GM12891 (cell line): Measurements from ENCODE around the gene ZFAND3.
A peak's percentile ranks its signal among the peaks of the same experiment; 100 is the strongest.
"Not testable (repeated sequence)": the region's sequence is repeated elsewhere in the genome, so short reads cannot be mapped to it uniquely, and the experiment has no call there.

ENCODE experiments used
- DNase-seq: peaks from one replicate; pipeline ENCODE4 v3.0.0; 2011; ENCODE audit warnings: low spot score; ENCODE audit not compliant: insufficient read length
- FAIRE-seq: peaks from 2 replicates; lab custom pipeline; 2011; peaks lifted over from hg19 to GRCh38; lab: Jason Lieb, UNC
- PAX5 ChIP-seq: IDR thresholded peaks from 2 replicates; pipeline ENCODE4 v1.6.1; 2011; ENCODE audit warnings: low read length, moderate library complexity, mild to moderate bottlenecking; ENCODE audit not compliant: insufficient read depth, severe bottlenecking
- POLR2A ChIP-seq: IDR thresholded peaks from 2 replicates; pipeline ENCODE4 v1.6.1; 2011; ENCODE audit warnings: low read depth, low read length, control low read depth
- POLR2AphosphoS5 ChIP-seq: IDR thresholded peaks from 2 replicates; pipeline ENCODE4 v1.6.1; 2011; ENCODE audit warnings: low read depth, low read length, control low read depth
- POU2F2 ChIP-seq: IDR thresholded peaks from 2 replicates; pipeline ENCODE4 v1.6.1; 2011; ENCODE audit warnings: low read depth, mild to moderate bottlenecking, control low read depth, low read length, moderate library complexity
- SPI1 ChIP-seq: IDR thresholded peaks from 2 replicates; pipeline ENCODE4 v1.6.1; 2011; ENCODE audit warnings: low read depth, low read length, control low read depth
- TAF1 ChIP-seq: IDR thresholded peaks from 2 replicates; pipeline ENCODE4 v1.6.1; 2011; ENCODE audit warnings: low read depth, low read length, control low read depth

ZFAND3 gene

DNA sequence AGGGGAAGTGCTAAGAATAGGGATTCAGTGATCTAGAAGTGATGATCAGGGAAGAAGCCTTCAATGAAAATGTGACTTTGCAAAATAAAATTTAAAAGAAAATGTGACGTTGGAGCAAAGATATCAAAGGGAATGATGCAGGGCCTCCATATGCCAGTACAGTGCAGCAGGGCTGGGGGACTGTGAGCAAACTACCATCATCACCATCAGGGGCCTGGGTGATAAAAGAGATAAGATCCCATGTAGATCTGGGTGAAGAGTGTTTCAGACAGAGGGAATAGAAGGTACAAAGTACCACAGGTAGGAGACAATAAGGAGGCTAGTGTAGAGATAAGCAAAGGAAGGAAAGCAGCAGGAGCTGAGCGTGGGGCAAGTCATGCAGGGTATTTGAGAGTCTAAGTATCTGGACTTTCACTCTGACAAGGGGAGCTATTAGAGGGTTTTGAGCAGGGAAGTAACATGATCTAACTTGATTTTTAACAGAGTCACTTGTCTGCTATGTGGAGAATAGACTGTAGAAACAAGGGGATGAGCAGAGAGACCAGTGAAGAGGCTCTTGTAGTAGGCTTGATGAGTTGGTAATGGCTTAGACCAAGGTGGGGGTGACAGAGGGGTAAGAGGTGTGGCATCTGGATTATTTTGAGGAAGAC lies 295.6 kb downstream of the ZFAND3 start:
- DNase-seq (no peak), FAIRE-seq (no peak)
- TF ChIP-seq POLR2AphosphoS5 (no peak), SPI1 (no peak), PAX5 (no peak), POU2F2 (no peak), POLR2A (no peak), TAF1 (no peak)

DNA sequence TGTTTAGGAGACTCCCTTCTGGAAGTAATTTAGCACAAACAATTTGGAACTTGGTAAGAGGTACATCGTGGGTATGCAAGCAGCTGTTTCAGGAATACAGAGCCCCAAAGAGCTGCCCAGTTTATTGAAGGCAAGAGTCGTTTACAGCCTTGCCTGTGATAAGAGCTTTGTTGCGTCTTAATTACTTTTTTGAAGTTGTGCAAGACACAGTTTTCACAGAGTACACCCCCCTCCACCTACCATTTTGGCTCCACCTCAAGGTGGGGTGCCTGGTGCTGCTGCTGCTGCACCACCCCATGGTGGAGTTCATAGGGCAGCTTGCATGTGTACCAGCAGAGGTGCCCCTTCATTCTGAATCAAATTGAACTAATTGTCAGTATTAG lies 296.1 kb downstream of the ZFAND3 start:
- no peak for FAIRE-seq
- TF ChIP-seq SPI1 (no peak), POU2F2 (no peak), POLR2AphosphoS5 (no peak), PAX5 (no peak), POLR2A (no peak), TAF1 (no peak)
- no peak for DNase-seq

DNA sequence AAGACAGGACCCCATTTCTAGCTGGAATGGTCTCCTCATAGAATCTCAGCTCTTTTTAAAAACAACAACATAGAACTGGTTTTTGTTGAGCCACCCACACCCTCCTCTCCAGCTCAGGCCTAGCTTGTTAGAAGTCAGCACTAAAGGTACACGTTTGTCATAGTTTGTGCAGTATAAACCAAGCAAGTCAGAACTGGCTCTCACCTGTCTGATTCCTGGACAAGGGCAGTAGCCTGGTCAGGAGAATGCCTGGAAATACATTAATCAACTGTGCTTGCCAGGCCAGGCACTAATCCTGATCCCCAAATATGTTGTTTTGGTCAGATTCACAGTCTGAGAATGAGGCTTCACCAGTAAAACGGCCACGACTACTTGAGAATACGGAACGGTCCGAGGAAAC lies 296.7 kb downstream of the ZFAND3 start:
- DNase-seq, result no peak
- TF ChIP-seq SPI1, result no peak
- TF ChIP-seq TAF1, result no peak
- TF ChIP-seq POU2F2, result no peak
- TF ChIP-seq PAX5, result no peak
- TF ChIP-seq POLR2A, result no peak
- no peak for TF ChIP-seq POLR2AphosphoS5
- FAIRE-seq, result no peak

DNA sequence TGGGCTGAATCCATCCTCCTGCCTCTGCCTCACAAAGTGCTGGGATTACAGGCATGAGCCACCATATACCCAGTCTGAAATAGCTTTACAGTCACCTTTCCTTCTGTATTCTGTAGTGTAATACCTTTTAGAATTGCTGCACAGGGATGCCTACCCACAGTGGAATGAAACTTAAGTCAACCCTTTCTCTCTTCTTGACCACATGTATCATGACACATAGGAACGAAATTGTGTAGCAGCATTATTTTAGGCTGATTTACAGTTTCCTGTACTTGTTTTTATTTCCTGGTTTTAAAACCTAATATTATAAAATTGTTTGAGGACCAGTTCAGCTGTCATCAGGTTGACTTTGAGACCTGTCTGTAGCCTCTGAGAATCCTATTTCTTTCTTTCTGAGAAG lies 297.8 kb downstream of the ZFAND3 start:
- no peak for DNase-seq
- FAIRE-seq, result no peak
- TF ChIP-seq SPI1 (no peak), PAX5 (no peak), POU2F2 (no peak), POLR2A (no peak), POLR2AphosphoS5 (no peak), TAF1 (no peak)

DNA sequence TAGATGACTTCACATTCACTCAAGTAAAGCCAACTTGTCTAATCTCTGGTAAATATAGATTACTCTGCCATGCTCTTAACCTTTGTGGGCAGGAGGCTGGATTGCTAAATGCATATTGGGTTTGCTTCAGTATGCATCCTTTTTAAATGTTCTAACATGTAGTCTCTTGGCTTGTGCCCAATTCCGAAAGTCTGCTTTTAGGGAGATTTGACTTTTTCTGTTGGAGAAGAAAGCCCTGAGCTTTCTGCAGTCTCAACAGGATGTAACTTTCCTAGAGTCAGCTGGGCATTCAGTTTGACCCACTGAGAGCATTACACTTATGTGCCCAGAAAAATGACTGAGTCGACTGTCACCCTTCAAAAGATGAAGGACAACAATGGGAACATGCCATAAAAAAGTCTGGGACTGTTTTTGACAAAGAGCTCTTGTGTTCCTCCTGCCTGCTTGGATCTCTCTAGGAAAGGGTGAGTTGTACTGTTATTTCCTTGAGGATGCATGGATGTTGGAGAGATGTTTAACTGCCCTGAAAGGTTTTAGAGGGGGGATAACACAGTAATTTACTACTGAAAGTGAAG lies 299.4 kb downstream of the ZFAND3 start:
- TF ChIP-seq POLR2A (no peak), POU2F2 (no peak), TAF1 (no peak), PAX5 (no peak), POLR2AphosphoS5 (no peak), SPI1 (no peak)
- DNase-seq (no peak), FAIRE-seq (no peak)

DNA sequence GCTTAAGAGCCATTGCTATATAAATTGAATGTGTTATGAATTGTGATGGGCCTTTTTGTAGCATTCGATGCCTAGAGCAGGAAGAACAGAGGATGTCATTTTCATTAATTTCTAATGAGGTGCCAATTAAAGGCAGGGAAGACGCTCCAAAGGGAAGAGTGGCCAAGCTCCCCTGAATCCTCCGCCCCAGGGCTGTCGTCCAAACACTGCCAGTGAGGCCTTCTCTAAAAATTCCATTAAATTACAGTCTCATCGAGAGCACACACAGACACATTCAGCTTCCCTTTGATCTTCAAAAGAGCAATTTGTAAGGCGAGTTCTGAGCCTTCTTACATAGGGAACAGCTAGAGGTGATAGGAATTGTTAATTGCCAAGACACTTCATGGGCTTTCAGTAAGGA lies 300.0 kb downstream of the ZFAND3 start:
- FAIRE-seq (no peak), DNase-seq (no peak)
- TF ChIP-seq PAX5, result no peak
- TF ChIP-seq POLR2A, result no peak

DNA sequence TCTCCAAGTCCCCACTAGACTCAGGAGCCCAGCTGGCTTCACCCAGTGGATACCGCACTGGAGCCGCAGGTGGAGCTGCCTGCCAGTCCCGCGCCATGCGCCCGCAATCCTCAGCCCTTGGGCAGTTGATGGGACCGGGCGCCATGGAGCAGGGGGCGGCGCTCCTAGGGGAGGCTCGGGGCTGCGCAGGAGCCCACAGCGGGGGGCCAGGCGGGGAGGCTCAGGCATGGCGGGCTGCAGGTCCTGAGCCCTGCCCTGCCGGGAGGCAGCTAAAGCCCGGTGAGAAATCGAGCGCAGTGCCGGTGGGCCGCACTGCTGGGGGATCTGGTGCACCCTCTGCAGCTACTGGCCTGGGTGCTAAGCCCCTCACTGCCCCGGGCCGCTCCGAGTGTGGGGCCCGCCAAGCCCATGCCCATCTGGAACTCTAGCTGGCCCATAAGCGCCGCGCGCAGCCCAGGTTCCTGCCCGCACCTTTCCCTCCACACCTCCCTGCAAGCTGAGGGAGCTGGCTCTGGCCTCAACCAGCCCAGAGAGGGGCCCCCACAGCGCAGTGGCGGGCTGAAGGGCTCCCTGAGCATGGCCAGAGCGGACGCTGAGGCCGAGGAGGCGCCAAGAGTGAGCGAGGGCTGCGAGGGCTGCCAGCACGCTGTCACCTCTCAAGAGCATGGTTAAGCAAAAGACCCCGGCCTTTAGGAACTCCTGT lies 304.8 kb downstream of the ZFAND3 start:
- FAIRE-seq, DNase-seq: not testable (repeated sequence)

DNA sequence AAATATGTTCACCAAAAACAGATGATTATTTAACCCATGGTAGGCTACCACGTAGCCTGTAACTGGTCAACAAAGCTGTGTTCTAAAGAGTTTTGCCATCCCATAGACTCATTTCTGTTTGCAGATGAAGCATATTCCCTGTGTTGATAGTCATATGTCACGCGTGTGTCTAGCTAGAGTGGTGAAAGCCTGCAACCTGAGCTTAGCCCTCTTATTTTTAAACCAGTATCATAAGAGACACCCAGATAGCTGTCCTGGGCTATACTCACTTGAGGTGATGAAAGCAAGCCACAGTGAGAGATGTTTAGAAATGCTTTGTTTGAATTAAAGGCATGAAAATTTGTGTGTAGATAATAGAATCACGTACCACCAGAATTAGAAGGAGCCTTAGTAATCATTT lies 307.8 kb downstream of the ZFAND3 start:
- FAIRE-seq (no peak), DNase-seq (no peak)
- TF ChIP-seq SPI1, result no peak
- TF ChIP-seq TAF1, result no peak

DNA sequence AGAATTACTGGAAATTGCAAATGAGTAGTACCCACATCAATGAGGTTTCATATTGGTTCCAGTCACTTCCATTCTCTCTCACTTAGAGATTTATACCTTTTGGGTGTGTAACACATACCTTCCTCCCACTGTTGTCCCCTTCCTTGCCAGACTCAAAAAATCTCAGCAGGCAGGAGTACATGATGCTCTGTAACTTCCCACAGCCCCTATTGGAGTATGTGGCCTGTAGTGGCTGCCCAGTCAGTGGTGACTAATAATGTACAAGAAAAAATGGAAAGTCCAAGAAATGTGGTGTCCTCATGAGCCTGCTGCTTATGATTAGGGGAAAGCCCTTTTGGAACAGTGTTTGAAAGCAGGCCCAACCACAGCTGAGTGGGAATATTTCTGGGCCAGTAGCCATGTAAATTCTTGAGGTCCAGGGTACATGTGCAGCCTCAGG lies 312.0 kb downstream of the ZFAND3 start:
- no peak for TF ChIP-seq TAF1
- TF ChIP-seq POLR2A, result no peak
- TF ChIP-seq SPI1, result no peak
- no peak for TF ChIP-seq PAX5
- TF ChIP-seq POLR2AphosphoS5, result no peak
- no peak for TF ChIP-seq POU2F2
- DNase-seq, result no peak
- no peak for FAIRE-seq

DNA sequence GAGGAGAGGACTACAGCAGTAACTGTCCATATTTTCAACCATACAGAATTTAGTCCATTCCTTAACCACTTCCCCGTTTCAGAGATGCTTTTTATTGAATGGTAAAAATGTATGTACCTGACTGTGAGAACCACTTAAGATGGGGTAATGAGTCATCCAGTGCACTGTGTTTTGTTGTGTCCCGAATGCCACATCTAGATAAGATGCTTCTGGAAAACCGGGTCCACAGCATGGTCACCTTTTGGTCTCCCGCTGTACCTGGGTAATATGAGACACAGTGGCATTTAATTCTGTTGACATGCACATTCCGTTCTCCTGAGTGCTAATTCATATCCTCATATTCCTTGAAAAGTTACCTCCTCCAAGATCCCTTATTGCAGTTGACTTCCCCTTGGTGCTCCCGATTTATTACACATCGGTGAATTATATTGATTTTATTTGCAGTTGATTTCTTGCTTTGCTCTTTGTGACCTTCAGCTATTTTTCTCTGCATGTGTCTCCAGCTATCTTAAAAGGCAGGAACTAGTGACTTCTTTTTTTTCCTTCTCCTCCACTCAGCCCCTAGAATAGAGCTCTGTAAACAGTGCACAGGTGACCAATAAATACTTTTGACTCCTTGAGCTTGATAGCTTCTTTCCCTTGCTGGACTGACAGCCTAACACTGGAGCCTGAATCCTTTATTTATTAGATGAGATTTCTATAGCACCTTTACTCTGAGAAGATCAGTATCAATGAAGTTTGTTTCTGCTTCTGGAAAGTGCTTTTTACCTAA lies 314.6 kb downstream of the ZFAND3 start:
- no peak for FAIRE-seq
- no peak for DNase-seq
- TF ChIP-seq POLR2A, result no peak
- TF ChIP-seq SPI1, result peak; percentile 52
